Osteoblast (primary cell): ENCODE measurements around the gene SSTR4. TPM values are rescaled to one million over a fixed set of nuclear protein-coding genes. Genes with fewer than 3 reads are reported as not detected.

Experiments
- DNase-seq: peaks from one replicate; pipeline ENCODE4 v3.0.0; 2011; ENCODE audit warnings: low spot score, mixed read lengths; ENCODE audit not compliant: insufficient read length; ENCODE audit errors: missing footprints
- H2AFZ ChIP-seq: 2 replicates; pipeline ENCODE4 v1.6.0; 2011; ENCODE audit warnings: mild to moderate bottlenecking, low read length
- H3K27ac ChIP-seq: 2 replicates; pipeline ENCODE4 v1.5.1; 2011; ENCODE audit warnings: mild to moderate bottlenecking, low read depth, low read length, moderate library complexity
- H3K27me3 ChIP-seq: 2 replicates; pipeline ENCODE4 v1.6.0; 2012; ENCODE audit warnings: mild to moderate bottlenecking, control low read depth, inconsistent platforms, low read length, moderate library complexity; ENCODE audit not compliant: insufficient read depth
- H3K36me3 ChIP-seq: 2 replicates; pipeline ENCODE4 v1.5.1; 2011; ENCODE audit warnings: mild to moderate bottlenecking, low read length, control low read depth, moderate library complexity; ENCODE audit not compliant: insufficient read depth
- H3K4me1 ChIP-seq: 2 replicates; pipeline ENCODE4 v1.5.1; 2011; ENCODE audit warnings: mild to moderate bottlenecking, low read length, control low read depth, moderate library complexity; ENCODE audit not compliant: insufficient read depth
- H3K4me2 ChIP-seq: 2 replicates; pipeline ENCODE4 v1.6.0; 2011; ENCODE audit warnings: mild to moderate bottlenecking, low read length; ENCODE audit not compliant: insufficient read depth
- H3K4me3 ChIP-seq: fragments of 200-600 bp; sonication (generic); 3 replicates; pipeline ENCODE4 v1.5.1; 2012; ENCODE audit warnings: mild to moderate bottlenecking, low read length, inconsistent platforms; ENCODE audit not compliant: insufficient read depth
- H3K79me2 ChIP-seq: 2 replicates; pipeline ENCODE4 v1.6.0; 2012; ENCODE audit warnings: mild to moderate bottlenecking, low read length, control low read depth, inconsistent platforms; ENCODE audit not compliant: insufficient read depth
- H3K9me3 ChIP-seq: 2 replicates; pipeline ENCODE4 v1.5.1; 2011; ENCODE audit warnings: low read depth, low read length, control low read depth
- H4K20me1 ChIP-seq: 2 replicates; pipeline ENCODE4 v1.6.0; 2012; ENCODE audit warnings: mild to moderate bottlenecking, low read length, control low read depth; ENCODE audit not compliant: insufficient read depth
- CTCF ChIP-seq: IDR thresholded peaks from 2 replicates; pipeline ENCODE4 v1.5.1; 2011; ENCODE audit warnings: mild to moderate bottlenecking, low read depth, low read length, moderate library complexity; ENCODE audit errors: extremely low read depth
- total RNA-seq: library from RNA; depleted of rRNA; stranded (reverse); fragments of >200 nt; gene quantifications from 2 replicates; pipeline ENCODE4 v1.2.3, GENCODE V29; 2012

Gene SSTR4
- total RNA-seq, 1 donor: not detected

DNA sequence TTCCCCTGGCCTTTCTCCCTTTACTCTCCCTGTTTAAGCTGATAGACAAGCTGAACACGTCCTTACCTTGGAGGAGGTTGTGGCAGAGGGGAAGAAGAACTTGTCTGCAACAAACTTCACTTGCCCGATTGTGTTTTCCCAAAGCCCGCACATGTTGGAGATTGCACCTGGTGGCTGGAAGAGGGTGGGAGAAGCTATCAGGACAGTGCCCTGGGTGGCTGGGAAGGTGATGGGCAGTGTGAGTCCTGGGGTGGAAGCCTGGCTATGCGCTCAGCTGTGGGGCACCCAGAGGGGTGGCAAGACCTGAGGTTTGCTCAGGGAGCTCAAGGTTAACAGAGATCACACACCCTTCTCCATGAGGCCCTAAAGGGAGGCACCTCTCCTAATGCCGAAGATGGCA, 25.0 kb upstream of the SSTR4 start:
- no peak for TF ChIP-seq CTCF
- H3K4me2 ChIP-seq: no peak overlapping the region
- no peak overlapping the region for H3K27ac ChIP-seq
- no peaks in the 10 kb centered on the region for H3K36me3 ChIP-seq
- no peaks in the 10 kb centered on the region for H3K27me3 ChIP-seq
- no peaks in the 10 kb centered on the region for H3K4me1 ChIP-seq
- no peak overlapping the region for H3K4me3 ChIP-seq
- no peaks in the 10 kb centered on the region for H4K20me1 ChIP-seq
- no peaks in the 10 kb centered on the region for H3K9me3 ChIP-seq
- no peaks in the 10 kb centered on the region for H3K79me2 ChIP-seq
- no peak overlapping the region for H2AFZ ChIP-seq
- no peak for DNase-seq

DNA sequence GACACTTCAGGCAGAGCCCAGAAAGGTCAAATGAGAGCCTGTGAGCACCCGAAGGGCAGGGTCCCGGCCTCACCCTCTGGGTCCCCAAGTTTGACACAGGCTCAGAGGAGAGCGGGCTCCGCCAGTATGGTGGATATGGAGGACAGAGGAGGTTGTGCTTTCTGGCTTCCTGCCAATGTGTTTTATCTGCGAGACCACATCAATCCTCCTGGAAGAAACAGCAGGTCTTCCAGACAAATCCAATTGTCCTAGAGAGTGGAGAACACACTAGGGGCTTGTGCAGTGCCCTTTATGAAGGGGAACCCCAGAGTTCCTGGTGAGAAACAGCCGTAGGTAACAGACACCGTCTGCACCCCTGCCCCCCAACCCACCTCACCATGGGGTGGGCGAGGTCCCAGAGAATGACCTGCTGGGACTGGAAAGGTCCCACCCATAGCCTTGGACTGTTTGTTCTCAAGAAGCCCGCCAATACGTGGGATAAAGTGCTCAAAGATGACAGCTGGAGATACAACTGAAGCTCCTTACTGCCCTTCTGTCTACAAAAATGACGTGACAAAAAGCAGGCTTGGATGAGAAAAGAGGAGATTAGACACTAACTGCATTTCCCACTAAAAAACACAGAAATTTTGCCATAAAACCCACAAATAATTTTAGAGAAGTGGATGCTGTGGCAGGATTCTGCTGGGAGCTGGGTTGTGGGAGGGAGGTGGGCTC, 23.9 kb upstream of the SSTR4 start:
- Histone ChIP-seq H3K4me3 (no peak overlapping the region), H3K79me2 (no peaks in the 10 kb centered on the region), H3K36me3 (no peaks in the 10 kb centered on the region), H2AFZ (no peak overlapping the region), H3K27me3 (no peaks in the 10 kb centered on the region), H3K9me3 (no peaks in the 10 kb centered on the region), H3K4me2 (no peak overlapping the region), H4K20me1 (no peaks in the 10 kb centered on the region), H3K27ac (no peak overlapping the region), H3K4me1 (no peaks in the 10 kb centered on the region)
- no peak for TF ChIP-seq CTCF
- DNase-seq: no peak

DNA sequence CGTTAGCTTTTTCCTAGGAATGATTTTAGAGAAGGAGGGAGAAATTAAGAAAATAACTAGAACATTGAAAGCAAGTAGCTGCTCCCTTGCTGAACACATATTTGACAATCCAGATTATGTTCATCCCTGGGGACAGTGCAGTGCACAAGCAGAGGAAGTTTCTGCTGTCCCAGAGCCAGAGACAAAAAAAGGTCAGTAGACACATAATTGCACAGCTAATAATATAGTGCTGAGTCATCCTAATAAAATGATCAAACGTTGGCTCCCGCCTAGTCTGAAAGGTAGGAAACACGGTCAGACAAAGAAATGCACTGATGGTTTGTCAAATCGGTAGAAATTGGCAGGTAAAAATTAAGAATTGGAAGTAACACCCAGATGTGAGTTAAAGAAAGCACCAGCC, 21.7 kb upstream of the SSTR4 start:
- no peaks in the 10 kb centered on the region for H3K36me3 ChIP-seq
- no peaks in the 10 kb centered on the region for H3K79me2 ChIP-seq
- H2AFZ ChIP-seq: no peak overlapping the region
- no peaks in the 10 kb centered on the region for H3K9me3 ChIP-seq
- H3K27me3 ChIP-seq: no peaks in the 10 kb centered on the region
- H3K27ac ChIP-seq: no peak overlapping the region
- TF ChIP-seq CTCF: no peak
- no peaks in the 10 kb centered on the region for H3K4me1 ChIP-seq
- H4K20me1 ChIP-seq: no peaks in the 10 kb centered on the region
- H3K4me3 ChIP-seq: no peak overlapping the region
- no peak overlapping the region for H3K4me2 ChIP-seq
- no peak for DNase-seq

GRCh38 chr20:23017516-23017915, 17.6 kb upstream of the SSTR4 start:
- DNase-seq: no peak
- no peaks in the 10 kb centered on the region for H3K4me1 ChIP-seq
- H3K4me2 ChIP-seq: no peak overlapping the region
- no peaks in the 10 kb centered on the region for H4K20me1 ChIP-seq
- H3K4me3 ChIP-seq: no peak overlapping the region
- no peaks in the 10 kb centered on the region for H3K36me3 ChIP-seq
- H2AFZ ChIP-seq: no peak overlapping the region
- H3K79me2 ChIP-seq: no peaks in the 10 kb centered on the region
- H3K27ac ChIP-seq: no peak overlapping the region
- no peaks in the 10 kb centered on the region for H3K9me3 ChIP-seq
- H3K27me3 ChIP-seq: no peaks in the 10 kb centered on the region
- no peak for TF ChIP-seq CTCF
